GM23248 (cell line): ENCODE results near the gene TYW1.
"Not testable (repeated sequence)": the region's sequence is repeated elsewhere in the genome, so short reads cannot be mapped to it uniquely, and the experiment has no call there.

Experiments
- EZH2 ChIP-seq: fragments of 200-600 bp; sonication (generic); IDR thresholded peaks from 2 replicates; pipeline ENCODE4 v1.6.1; 2018; ENCODE audit warnings: antibody characterized with exemption, mild to moderate bottlenecking; ENCODE audit not compliant: insufficient read depth, poor library complexity, severe bottlenecking
- EZH2phosphoT487 ChIP-seq: fragments of 200-600 bp; sonication (generic); IDR thresholded peaks from 2 replicates; pipeline ENCODE4 v1.6.1; 2018; ENCODE audit warnings: antibody characterized with exemption, moderate library complexity, mild to moderate bottlenecking, low read depth; ENCODE audit not compliant: insufficient read depth

- not testable (repeated sequence) for TF ChIP-seq EZH2, EZH2phosphoT487
These were observed 261.1 kb downstream of the TYW1 start for GRCh38 chr7:67257779-67258178.
